HG03342 (cell line): ENCODE data around the gene ACAA1.

Experiments
- ATAC-seq: cut with Tn5 transposase; IDR thresholded peaks from one replicate; pipeline ENCODE4 v1.9.1; 2021; ENCODE audit warnings: mild to moderate bottlenecking, moderate library complexity; ENCODE audit not compliant: unreplicated experiment

The ACAA1 gene

DNA sequence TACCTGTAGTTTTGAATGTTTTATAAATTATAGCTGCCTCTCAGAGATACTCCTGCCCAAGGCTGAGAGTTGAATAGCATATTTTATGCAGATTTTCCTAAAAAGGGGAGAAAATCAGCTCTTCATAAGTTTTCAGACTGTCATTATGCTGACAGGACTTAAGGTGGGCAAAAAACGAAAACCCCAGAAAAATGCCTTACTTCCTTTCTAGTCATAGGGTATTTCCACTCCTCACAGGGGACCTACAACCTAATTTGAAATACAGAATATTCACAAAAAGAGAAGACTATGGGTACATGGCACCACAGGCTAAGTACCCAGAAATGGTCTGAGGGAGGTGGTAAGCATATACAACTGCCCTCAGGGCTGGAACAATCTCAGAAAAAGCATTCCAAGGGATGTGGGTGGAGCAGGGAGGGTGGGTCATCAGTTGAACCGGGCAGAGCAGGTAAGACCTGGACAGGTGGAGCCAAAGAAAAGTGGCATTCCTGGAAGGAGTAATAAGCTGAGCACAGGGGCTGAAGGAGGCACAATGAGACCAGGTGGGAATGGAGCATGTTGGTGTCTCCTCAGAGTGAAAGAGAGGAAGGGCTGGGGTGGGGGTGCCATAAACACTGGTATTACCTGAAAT, 17.8 kb upstream of the ACAA1 start:
- ATAC-seq, result no peak

DNA sequence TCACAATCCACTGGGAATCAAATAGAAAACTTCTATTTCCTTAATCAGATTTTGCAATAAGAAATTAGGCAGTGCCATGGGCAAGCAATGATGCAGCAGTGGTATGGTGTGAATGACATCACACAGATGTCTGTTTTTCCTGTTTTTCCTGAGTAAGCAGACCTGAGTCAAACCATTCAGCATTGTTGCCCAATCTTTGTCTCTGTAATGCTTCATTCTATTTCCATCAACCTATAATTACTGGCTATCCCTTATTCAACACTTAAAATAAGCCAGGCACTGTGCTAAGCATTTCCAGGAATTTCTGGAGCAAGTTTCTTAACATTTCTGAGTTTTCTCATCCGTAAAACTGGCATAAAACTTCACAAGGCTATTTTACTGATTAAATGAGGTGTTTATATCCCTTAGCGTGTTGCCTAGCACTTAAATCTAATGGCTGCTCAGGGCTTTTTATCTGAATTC, 17.1 kb upstream of the ACAA1 start:
- no peak for ATAC-seq

DNA sequence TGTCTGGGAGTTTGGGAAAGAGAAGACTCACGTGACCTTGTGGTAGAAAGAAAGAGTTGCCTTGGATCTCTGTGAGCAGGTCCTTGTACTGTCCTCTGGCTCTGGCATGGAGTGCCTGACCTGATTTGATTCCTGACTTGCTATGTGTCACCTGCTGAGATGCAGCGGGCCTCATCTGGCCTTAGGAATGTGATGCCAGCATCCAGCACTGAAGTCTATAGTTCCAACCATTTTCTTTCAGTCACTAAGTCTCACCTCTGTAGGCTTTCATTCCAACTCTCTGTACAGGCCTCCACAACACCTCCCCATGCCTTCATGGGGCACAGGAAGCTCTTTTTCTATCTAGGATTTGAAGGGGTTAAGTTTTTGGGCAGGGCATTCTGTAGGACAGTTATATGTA, 16.3 kb upstream of the ACAA1 start:
- no peak for ATAC-seq

DNA sequence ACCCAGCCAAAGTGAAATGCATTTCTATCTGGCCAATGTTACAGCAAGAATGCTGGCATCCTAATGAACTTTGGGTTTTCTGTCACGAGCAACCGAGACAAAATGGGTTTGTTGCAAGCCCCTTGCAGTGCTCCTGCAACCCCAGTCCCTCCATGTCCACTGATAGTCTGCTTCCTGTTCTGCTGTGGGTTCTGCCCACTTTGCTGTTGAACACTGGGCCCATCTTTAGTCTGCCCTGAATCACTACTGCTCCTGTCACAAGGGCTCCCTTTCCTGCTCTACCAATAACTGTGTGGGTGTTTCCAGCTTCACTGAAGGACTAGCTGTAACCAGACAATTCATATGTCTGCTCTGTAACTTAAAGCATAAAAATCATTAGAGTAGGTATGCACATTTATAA, 15.7 kb upstream of the ACAA1 start:
- ATAC-seq, result no peak

DNA sequence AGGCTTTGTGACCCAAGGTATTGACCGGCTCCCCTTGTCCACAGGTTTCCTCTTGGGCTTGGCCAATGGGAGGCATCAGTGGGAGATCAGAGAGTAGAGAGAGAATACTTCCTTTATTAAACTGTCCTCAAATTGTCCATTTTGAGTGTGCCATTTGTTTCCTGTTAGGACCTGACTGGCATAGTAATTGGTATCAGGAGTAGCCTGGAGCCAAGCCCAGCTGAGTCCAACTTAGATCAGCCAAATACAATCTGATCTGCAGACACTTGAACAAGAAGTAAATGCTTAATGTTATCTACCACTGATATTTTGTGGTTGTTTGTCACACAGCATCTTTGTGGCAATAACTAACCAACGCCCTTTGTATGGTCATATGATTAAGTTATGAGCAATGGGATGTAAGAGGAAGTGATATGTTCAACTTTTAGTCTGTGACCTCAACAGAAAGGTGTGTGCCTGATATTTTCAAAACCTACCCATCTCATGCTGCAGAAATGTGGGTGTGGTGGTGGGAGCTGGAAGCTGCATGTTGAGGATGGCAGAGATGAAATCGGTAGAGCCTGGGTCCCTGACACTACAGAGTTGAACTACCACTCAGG, 14.8 kb upstream of the ACAA1 start:
- peak; percentile 49 for ATAC-seq

DNA sequence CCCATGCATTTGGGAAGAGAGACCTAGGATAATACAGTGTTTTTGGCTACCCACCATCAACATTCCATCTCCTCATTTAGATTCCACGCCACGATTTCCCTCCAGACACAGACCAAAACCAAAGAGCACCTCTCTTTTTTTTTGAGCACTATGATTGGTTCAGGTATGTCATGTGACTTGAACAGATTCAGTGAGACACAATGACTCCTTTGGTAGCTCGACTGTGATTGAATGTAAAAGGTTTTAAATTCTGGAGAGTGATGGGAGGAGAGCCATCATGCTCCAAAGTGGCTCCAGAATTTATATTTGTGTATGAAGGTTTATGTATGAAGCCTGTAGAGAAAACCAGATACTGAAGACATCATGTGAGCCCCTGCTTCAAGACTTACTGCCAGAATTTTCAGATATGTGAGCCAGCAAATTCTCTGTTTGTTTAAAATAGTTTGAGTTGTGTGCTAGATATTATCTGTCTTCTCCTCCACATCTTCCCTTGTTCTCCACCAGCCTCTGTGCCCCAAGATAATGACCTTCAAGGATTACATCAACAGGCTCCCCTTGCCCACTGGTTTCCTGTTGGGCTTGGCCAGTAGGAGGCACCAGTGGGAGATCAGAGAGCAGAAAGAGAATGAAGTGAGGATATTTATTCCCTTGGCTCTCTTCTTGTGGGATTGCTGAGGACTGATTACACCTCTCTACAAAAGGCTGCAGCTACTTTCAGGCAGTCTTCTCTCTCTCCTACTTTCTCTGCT, 14.0 kb upstream of the ACAA1 start:
- no peak for ATAC-seq

DNA sequence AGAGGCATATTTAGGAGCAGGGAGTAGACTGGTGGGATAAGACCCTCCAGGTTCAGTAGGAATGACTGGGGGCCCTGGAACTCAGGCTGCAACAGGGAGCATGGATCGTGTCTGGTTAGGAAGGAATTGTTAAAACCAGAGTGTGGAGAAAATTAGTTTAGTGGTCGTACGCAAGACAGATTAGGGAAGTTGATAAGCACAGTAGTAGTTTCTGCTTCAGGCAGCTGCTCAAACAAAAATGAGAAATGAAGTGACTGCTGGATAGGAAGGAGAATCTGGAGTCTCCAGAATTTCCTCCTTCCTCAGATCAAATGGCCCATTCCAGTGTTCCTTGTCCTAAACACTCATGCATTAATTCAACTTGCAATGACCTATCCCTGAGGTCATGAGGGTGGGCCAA, 12.8 kb upstream of the ACAA1 start:
- no peak for ATAC-seq

DNA sequence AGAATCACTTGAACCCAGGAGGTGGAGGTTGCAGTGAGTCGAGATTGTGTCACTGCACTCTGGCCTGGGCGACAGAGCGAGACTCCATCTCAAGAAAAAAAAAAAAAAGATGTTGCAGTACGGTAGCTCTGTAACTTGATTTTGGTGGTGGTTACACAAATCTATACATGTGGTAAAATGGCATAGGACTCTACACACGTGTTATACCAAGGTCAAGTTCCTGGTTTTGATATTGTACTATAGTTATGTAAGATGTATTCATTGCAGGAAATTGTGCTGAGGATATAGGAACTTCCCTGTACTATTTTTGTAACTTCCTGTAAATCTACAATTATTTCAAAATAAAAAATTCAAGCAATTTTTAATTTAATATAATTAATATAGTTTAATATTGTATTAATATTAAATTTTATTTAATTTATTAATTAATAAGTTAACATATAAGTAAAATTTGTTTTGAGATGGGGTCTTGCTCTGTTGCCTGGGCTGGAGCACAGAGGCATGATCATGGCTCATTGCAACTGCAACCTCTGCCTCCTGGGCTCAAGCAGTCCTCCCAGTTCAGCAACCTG, 11.5 kb upstream of the ACAA1 start:
- no peak for ATAC-seq

DNA sequence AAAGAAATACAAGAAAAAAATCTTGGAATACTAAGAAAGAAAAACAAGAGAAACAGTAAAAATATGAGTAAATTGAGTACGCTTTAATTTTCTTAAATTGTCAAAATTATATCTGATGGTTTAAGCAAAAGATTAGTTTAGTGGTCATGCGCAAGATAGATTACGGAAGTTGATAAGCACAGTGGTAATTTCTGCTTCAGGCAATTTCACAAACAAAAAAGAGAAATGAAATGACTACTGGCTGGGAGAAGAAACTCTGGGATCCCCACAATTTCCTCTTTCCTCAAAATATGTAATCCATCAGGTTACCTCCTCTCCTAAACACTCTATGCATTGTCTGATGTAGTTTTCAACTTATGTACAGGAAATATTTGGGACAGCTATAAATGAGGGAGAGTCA, 10.5 kb upstream of the ACAA1 start:
- ATAC-seq, result no peak

DNA sequence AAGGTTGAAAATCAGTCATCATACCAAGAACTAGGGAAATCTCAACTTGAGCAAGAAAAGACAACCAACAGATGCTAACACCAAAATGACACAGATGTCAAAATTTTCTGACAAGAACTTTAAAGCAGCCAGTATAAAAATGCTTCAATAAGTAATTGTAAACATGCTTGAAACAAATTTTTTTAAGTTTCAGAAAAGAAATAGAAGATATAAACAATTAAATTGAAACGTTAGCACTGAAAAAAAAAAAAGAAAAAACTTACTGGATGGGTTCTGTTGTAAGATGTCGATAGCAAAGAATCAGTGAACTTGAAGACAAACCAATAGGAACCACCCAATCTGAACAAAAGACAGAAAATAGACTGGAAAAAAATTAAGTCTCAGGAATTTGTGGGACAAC, 9.6 kb upstream of the ACAA1 start:
- ATAC-seq, result no peak

DNA sequence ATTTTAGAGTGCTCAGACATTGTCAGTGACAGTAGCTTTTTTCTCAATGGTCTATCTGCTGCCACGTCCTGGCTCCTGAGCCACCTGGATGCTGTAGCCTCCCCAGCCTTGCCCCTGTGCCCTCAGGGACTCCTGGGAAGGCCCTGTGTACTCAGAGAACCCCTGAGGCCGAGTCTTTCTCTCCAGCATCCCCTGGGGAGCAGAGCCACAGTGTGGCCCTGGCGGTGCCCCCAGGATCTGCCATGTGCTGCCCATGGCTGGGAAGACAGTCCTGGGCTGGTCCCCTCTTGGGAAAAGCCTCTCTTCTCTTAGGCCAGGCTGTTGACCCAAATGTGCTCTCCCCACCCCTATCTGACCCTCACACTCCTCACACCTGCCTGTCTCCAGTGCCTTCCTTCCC, 6.6 kb upstream of the ACAA1 start:
- no peak for ATAC-seq

DNA sequence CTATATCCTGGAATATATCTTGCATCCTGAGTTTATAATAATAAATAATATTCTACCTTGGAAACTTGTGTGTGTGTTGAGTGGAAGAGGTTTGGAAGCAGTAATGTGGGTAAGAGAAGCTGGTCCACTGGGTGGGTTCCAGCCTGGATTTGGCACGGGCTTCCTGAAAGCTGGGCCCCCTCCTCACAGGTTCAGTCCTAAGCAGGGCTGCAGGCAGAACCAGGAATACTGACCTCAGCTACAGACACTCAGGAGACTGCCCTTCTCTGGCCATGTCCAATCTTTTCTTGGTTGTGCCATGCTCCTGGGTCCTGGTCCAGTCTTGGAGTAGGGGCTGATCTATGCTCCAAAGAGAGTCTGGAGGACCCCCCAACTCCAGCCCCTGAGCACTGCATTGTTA, 6.0 kb upstream of the ACAA1 start:
- no peak for ATAC-seq

DNA sequence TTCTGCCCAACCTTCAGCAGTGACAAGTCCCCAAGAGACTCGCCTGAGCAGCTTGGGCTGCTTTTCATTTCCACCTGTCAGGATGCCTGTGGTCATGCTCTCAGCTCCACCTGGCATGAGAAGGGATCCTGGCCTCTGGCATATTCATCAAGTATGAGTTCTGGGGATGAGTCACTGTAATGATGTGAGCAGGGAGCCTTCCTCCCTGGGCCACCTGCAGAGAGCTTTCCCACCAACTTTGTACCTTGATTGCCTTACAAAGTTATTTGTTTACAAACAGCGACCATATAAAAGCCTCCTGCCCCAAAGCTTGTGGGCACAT, 5.0 kb upstream of the ACAA1 start:
- ATAC-seq, result no peak

DNA sequence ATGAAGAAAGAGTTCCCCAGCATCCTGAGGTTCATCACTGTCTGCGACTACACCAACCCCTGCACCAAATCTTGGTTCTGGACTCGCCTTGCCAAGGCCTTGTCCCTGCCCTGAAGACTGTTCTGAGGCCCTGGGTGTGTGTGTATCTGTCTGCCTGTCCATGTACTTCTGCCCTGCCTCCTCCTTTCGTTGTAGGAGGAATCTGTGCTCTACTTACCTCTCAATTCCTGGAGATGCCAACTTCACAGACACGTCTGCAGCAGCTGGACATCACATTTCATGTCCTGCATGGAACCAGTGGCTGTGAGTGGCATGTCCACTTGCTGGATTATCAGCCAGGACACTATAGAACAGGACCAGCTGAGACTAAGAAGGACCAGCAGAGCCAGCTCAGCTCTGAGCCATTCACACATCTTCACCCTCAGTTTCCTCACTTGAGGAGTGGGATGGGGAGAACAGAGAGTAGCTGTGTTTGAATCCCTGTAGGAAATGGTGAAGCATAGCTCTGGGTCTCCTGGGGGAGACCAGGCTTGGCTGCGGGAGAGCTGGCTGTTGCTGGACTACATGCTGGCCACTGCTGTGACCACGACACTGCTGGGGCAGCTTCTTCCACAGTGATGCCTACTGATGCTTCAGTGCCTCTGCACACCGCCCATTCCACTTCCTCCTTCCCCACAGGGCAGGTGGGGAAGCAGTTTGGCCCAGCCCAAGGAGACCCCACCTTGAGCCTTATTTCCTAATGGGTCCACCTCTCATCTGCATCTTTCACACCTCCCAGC, 4.4 kb upstream of the ACAA1 start:
- ATAC-seq, result no peak

DNA sequence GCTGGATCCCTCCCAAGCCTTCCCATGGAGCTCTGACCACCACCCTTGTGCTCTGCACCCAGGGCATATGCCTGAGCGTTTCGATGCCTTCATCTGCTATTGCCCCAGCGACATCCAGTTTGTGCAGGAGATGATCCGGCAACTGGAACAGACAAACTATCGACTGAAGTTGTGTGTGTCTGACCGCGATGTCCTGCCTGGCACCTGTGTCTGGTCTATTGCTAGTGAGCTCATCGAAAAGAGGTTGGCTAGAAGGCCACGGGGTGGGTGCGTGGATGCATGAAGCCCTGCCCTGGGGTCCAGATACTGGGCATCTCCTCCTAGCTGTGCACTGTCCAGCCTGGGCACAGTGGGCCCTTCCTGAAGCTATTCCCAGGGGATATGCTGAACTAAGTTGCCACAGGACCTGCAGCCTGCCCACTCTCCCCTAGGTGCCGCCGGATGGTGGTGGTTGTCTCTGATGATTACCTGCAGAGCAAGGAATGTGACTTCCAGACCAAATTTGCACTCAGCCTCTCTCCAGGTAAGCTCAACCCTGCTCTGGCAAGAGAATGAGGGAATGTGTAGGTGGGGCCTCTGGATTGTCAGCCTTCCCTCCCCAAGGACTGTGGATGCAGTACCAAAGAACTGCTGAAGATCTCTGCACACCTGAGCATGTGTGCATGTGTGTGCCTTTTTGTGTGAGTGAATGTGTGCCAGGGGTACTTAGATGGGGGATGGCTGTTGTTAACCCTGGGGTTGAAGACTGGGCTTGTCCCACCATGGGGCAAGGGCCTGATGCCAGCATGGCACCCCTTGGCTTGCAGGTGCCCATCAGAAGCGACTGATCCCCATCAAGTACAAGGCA, 3.6 kb upstream of the ACAA1 start:
- ATAC-seq, result no peak

DNA sequence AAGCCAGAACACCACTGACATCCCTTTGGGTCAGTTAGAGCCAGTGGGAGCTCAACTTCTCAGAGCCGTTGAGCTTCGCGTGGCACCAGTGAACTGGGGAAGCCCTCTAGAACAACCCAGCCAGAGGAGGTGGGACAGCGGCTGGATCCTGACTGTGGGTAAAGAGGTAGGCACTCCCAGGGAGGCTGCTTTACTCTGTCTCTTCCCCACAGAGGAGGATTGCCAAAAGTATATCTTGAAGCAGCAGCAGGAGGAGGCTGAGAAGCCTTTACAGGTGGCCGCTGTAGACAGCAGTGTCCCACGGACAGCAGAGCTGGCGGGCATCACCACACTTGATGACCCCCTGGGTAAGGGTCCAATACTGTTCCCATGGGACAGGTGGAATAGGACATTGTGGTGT, 2.7 kb upstream of the ACAA1 start:
- no peak for ATAC-seq

DNA sequence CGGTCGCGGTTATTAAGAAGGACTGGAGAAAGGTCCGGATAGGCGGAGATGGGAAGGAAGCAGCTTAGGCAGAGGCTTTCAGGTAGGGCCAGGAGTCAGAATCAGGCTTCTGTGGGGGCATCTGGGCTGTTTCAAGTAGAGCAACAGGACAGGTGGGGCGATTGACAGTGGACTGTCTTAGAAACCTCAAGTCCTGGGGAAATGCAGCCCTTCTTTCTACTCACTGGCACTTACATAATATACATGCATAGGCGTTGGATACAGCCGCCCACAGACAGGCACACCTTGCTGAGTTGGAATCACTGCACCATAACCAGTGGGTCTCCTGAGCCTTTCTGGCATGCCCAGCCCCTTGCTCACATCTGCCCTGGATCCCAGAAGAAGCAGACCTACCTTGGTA, 2.3 kb upstream of the ACAA1 start:
- no peak for ATAC-seq

DNA sequence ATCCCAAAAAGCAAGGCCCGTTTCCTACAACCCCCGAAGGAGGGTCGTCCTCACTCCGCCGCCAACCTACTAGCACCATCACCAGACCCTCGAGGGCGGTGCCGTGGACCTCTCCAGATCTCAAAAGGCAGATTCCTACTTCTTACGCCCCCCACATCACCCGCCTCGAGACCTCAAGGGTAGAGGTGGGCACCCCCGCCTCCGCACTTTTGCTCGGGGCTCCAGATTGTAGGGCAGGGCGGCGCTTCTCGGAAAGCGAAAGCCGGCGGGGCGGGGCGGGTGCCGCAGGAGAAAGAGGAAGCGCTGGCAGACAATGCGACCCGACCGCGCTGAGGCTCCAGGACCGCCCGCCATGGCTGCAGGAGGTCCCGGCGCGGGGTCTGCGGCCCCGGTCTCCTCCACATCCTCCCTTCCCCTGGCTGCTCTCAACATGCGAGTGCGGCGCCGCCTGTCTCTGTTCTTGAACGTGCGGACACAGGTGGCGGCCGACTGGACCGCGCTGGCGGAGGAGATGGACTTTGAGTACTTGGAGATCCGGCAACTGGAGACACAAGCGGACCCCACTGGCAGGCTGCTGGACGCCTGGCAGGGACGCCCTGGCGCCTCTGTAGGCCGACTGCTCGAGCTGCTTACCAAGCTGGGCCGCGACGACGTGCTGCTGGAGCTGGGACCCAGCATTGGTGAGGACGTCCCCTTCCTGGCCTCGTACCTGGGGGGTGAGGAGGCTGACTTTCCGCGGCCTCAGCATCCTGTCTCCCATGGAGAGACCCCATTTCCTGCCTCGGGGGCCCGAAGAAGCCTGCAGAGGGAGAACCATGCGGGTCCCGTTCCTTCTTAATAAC, 1.6 kb upstream of the ACAA1 start, which contains the start of gene MYD88:
Gene MYD88, plus strand, starts transcription at position 313 of the 842 bp plus-strand sequence. Its CDS starts 40 bp downstream, at position 353.
- peak; percentile 44 for ATAC-seq

DNA sequence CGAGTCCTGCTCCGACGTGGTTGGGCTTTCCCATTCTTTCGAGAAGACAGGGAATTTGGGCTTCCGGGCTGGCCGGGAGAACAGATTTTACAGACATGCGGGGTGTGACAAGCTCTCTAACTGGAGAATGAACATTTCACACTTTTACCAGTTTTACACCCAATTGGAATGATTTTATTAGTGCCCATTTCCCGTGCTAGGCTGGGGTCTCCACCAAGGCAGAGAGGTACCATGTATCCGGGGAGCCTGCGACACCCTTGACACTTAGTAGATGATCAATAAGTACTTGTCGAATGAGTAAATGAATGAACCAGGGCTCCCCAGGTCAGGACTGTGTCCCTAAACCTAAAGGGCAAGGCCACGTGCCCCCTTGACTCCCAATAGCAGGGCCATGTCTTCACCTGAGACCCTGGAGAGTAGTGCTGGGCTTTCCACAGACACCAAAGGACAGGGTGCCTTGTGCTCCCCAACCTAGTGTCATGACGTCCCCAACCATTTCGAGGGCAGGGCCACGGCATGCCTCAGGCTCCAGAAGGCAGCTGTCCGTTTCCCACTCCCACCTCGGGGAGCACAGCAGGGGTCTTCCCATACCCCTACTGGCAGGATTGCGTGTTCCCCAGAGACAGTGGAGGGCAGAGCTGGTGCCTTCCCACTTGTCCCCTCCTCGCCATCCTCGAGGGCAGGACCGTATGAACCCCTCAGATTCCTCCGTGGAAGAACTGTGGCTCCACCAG, 855 bp upstream of the ACAA1 start:
- no peak for ATAC-seq
